GM23338 (cell line): ENCODE measurements around the gene COL20A1. TPM values are rescaled to one million over a fixed set of nuclear protein-coding genes. Genes with fewer than 3 reads are reported as not detected.

Experiments
- ATAC-seq: fragments of 200-7000 bp; cut with Tn5 transposase; 3 replicates; pipeline ENCODE4 v1.9.1; 2020
- DNase-seq: peaks from one replicate; pipeline ENCODE4 v3.0.0-alpha.2; 2015; ENCODE audit warnings: low spot score
- H2AFZ ChIP-seq: fragments of 200-600 bp; sonication (generic); 2 replicates; pipeline ENCODE4 v1.8.0; 2016; ENCODE audit warnings: antibody characterized with exemption, mild to moderate bottlenecking, moderate library complexity
- H3F3A ChIP-seq: fragments of 200-600 bp; sonication (generic); replicated peaks from 2 replicates; pipeline ENCODE4 v1.8.0; 2017; ENCODE audit warnings: antibody characterized with exemption, mixed run types, low read depth
- H3K27ac ChIP-seq: fragments of 200-600 bp; sonication (generic); 2 replicates; pipeline ENCODE4 v1.6.1; 2016; ENCODE audit warnings: low read depth
- H3K27me3 ChIP-seq: fragments of 200-600 bp; sonication (generic); 2 replicates; pipeline ENCODE4 v1.8.0; 2016; ENCODE audit warnings: mild to moderate bottlenecking, mixed run types, moderate library complexity; ENCODE audit not compliant: insufficient read depth
- H3K36me3 ChIP-seq: fragments of 200-600 bp; sonication (generic); 2 replicates; pipeline ENCODE4 v1.8.0; 2016; ENCODE audit warnings: mild to moderate bottlenecking; ENCODE audit not compliant: insufficient read depth
- H3K4me1 ChIP-seq: fragments of 200-600 bp; sonication (generic); 2 replicates; pipeline ENCODE4 v1.8.0; 2016; ENCODE audit warnings: mild to moderate bottlenecking, moderate library complexity; ENCODE audit not compliant: insufficient read depth
- H3K4me2 ChIP-seq: fragments of 200-600 bp; sonication (generic); 2 replicates; pipeline ENCODE4 v1.7.1; 2017; ENCODE audit warnings: mixed run types
- H3K4me3 ChIP-seq: fragments of 200-600 bp; sonication (generic); 2 replicates; pipeline ENCODE4 v1.6.1; 2016; ENCODE audit warnings: mixed run types
- H3K79me2 ChIP-seq: fragments of 200-600 bp; sonication (generic); replicated peaks from 2 replicates; pipeline ENCODE4 v1.8.0; 2017; ENCODE audit warnings: mild to moderate bottlenecking; ENCODE audit not compliant: insufficient read depth
- H3K9me2 ChIP-seq: fragments of 200-600 bp; sonication (generic); 2 replicates; pipeline ENCODE4 v1.8.0; 2017; ENCODE audit not compliant: insufficient read depth
- H4K20me1 ChIP-seq: fragments of 200-600 bp; sonication (generic); replicated peaks from 2 replicates; pipeline ENCODE4 v1.8.0; 2017; ENCODE audit warnings: mild to moderate bottlenecking; ENCODE audit not compliant: insufficient read depth
- H3K27ac Mint-ChIP-seq: 2 replicates; pipeline ENCODE4 v1.8.0; 2020; ENCODE audit warnings: inconsistent platforms, mild to moderate bottlenecking, moderate library complexity, mixed read lengths
- H3K27me3 Mint-ChIP-seq: 3 replicates; pipeline ENCODE4 v1.8.0; 2022; ENCODE audit warnings: low read depth, mild to moderate bottlenecking, moderate library complexity, mixed read lengths, inconsistent platforms; ENCODE audit not compliant: insufficient read depth, poor library complexity
- H3K36me3 Mint-ChIP-seq: 3 replicates; pipeline ENCODE4 v1.8.0; 2021; ENCODE audit warnings: low read depth, mild to moderate bottlenecking, inconsistent platforms, moderate library complexity, mixed read lengths
- H3K4me1 Mint-ChIP-seq: 3 replicates; pipeline ENCODE4 v1.8.0; 2020; ENCODE audit warnings: mild to moderate bottlenecking, inconsistent platforms, mixed read lengths
- H3K4me3 Mint-ChIP-seq: 3 replicates; pipeline ENCODE4 v1.8.0; 2021; ENCODE audit warnings: moderate library complexity, mild to moderate bottlenecking, inconsistent platforms, mixed read lengths
- H3K9me3 Mint-ChIP-seq: 3 replicates; pipeline ENCODE4 v1.8.0; 2020; ENCODE audit warnings: moderate library complexity, mild to moderate bottlenecking, inconsistent platforms, mixed read lengths
- CTCF ChIP-seq, 2 experiments: fragments of 200-600 bp in 1 of 2; sonication (generic) in 1 of 2; conservative IDR thresholded peaks; 2 replicates each; pipeline versions ENCODE4 v1.5.1 to v1.6.1; 2016 to 2017; ENCODE audit warnings: antibody characterized with exemption in 2 of 2, low read depth in 2 of 2, mild to moderate bottlenecking in 2 of 2, moderate library complexity in 1 of 2
- EZH2phosphoT487 ChIP-seq: fragments of 200-600 bp; sonication (generic); IDR thresholded peaks from one replicate; pipeline ENCODE4 v1.8.1; 2018; ENCODE audit warnings: antibody characterized with exemption; ENCODE audit not compliant: unreplicated experiment
- JUNB ChIP-seq: IDR thresholded peaks from one replicate; pipeline ENCODE4 v1.6.1; 2016; ENCODE audit warnings: antibody characterized with exemption; ENCODE audit not compliant: unreplicated experiment
- NANOG ChIP-seq: IDR thresholded peaks from 2 replicates; pipeline ENCODE4 v1.6.1; 2016; ENCODE audit warnings: antibody characterized with exemption, borderline replicate concordance
- ZNF462 ChIP-seq: fragments of 250-450 bp; sonication (Bioruptor Pico); IDR thresholded peaks from 2 replicates; pipeline ENCODE4 v1.5.0; 2020; ENCODE audit warnings: mild to moderate bottlenecking, moderate library complexity
- polyA plus RNA-seq: library from polyadenylated mRNA; unstranded; fragments of >200 nt; fragmentation: Nextera tagmentation; extraction: Ambion mirVana; gene quantifications from 2 replicates; pipeline ENCODE4 v1.2.1, GENCODE V29; 2016
- total RNA-seq: library from RNA; depleted of rRNA; stranded (reverse); fragments of >200 nt; shearing (Covaris generic); gene quantifications from 2 replicates; pipeline ENCODE4 v1.2.3, GENCODE V29; 2014

The COL20A1 gene
- total and polyA plus RNA-seq, 2 experiments from 2014 or later = 0.28 to 0.79 TPM

- no peak for TF ChIP-seq ZNF462
- no peak for TF ChIP-seq JUNB
- no peak for TF ChIP-seq EZH2phosphoT487
- TF ChIP-seq CTCF (conservative IDR thresholded peaks at IDR 0.05; ENCODE audit: low read depth in 2 of 2) = no peak
Observed at GRCh38 chr20:63364801-63365585, 72.0 kb downstream of the COL20A1 start (continued).

GRCh38 chr20:63365601-63366389, 72.8 kb downstream of the COL20A1 start:
- DNase-seq (no peak), ATAC-seq (no peak)
- Mint-ChIP-seq H3K27me3 (peaks cover 22% of the 10 kb centered on the region), H3K4me1 (peaks cover 18% of the 10 kb centered on the region), H3K9me3 (no peaks in the 10 kb centered on the region), H3K27ac (no peak overlapping the region), H3K36me3 (no peaks in the 10 kb centered on the region; the same call in 2 of the 3 replicates), H3K4me3 (no peak overlapping the region; the same call in 2 of the 3 replicates)
- no peaks in the 10 kb centered on the region for H4K20me1 ChIP-seq
- no peaks in the 10 kb centered on the region for H3F3A ChIP-seq
- no peak overlapping the region for H3K4me3 ChIP-seq
- no peaks in the 10 kb centered on the region for H3K9me2 ChIP-seq
- no peak overlapping the region for H2AFZ ChIP-seq
- H3K4me1 ChIP-seq = no peaks in the 10 kb centered on the region
- peaks cover 12% of the 10 kb centered on the region; the same call in 1 of the 2 replicates for H3K27me3 ChIP-seq
- no peaks in the 10 kb centered on the region for H3K79me2 ChIP-seq
- no peaks in the 10 kb centered on the region for H3K36me3 ChIP-seq
- no peak overlapping the region for H3K27ac ChIP-seq
- H3K4me2 ChIP-seq = no peak overlapping the region
- TF ChIP-seq EZH2phosphoT487 (no peak), NANOG (no peak)
